Right lobe of liver (tissue), 6 donors: Measurements from ENCODE around the gene PRMT7. TPM values are rescaled to one million over a fixed set of nuclear protein-coding genes. Genes with fewer than 3 reads are reported as not detected.
A peak's percentile ranks its signal among the peaks of the same experiment; 100 is the strongest.

Source experiments
- ATAC-seq, 4 donors: fragments of 200-7000 bp; cut with Tn5 transposase; one replicate each; pipeline ENCODE4 v1.9.1; 2020; ENCODE audit warnings: mild to moderate bottlenecking in 4 of 4, moderate library complexity in 4 of 4
- DNase-seq, 3 donors: peaks; one replicate each; pipeline ENCODE4 v3.0.0-alpha.2; 2020
- H3K27ac ChIP-seq, 3 donors: fragments of 200-600 bp; one replicate each; pipeline ENCODE4 v1.8.0; 2022
- H3K27me3 ChIP-seq, 2 donors: fragments of 200-600 bp; one replicate each; pipeline ENCODE4 v1.8.0; 2022
- H3K36me3 ChIP-seq, 4 donors: fragments of 200-600 bp; sonication (generic) in 1 of 4; one replicate each; pipeline versions ENCODE4 v1.5.1 to v1.8.0; 2017 to 2022; ENCODE audit warnings: control low read depth in 1 of 4
- H3K4me1 ChIP-seq, 4 donors: fragments of 200-600 bp; sonication (generic) in 1 of 4; one replicate each; pipeline versions ENCODE4 v1.5.1 to v1.8.0; 2017 to 2022; ENCODE audit warnings: control low read depth in 1 of 4
- H3K4me3 ChIP-seq, 3 donors: fragments of 200-600 bp; one replicate each; pipeline ENCODE4 v1.8.0; 2022
- H3K9me3 ChIP-seq, 4 donors: fragments of 200-600 bp; sonication (generic) in 1 of 4; one replicate each; pipeline versions ENCODE4 v1.5.1 to v1.8.0; 2017 to 2022; ENCODE audit warnings: control low read depth in 1 of 4
- POLR2A ChIP-seq: fragments of 450-650 bp; IDR thresholded peaks from one replicate; pipeline ENCODE4 v1.6.1; 2017; ENCODE audit warnings: antibody characterized with exemption, mild to moderate bottlenecking
- WGBS: methylation state at CpG from one replicate; pipeline ENCODE4 v1.1.6; 2018; ENCODE audit warnings: low coverage, low lambda C conversion rate; ENCODE audit not compliant: insufficient coverage; ENCODE audit errors: missing lambda C conversion rate; 5-methylcytosine and 5-hydroxymethylcytosine counted together
- intact Hi-C, 2 donors: fragments of 100-400 bp; cut with DNase I; formaldehyde crosslinking; loops; one replicate each; pipeline versions ENCODE4 v1.11.2 to v1.14.1; 2022
- total RNA-seq, 6 experiments: library from RNA; depleted of rRNA in 2 of 6; stranded (reverse); fragments of >200 nt in 2 of 6; fragmentation: NEBNext Ultra II Directional in 3 of 6; extraction: Animal tissue kit (Norgen Biotek cat#: 25700) in 3 of 6; gene quantifications; one replicate each; pipeline versions ENCODE4 v1.1.0 to v1.2.4, GENCODE V29; 2016 to 2023
- TF ChIP-seq, protein P1 (sequence below), 4 donors: fragments of 200-600 bp in 3 of 4; fragments of 450-650 bp in 1 of 4; IDR thresholded peaks; one replicate each; pipeline versions ENCODE4 v1.5.1 to v1.8.0; 2016 to 2022; ENCODE audit warnings: antibody characterized with exemption in 4 of 4, mild to moderate bottlenecking in 2 of 4
- donor health status: DM: no; HTN: yes; CAD: no.
- donor health status: DM: no; HTN: no; CAD: no.
- donor health status: DM: no; HTN: no; CAD: no.
- donor health status: DM: no; HTN: yes; CAD: no.
- donor health status: DM: no; HTN: yes; CAD: no.

The PRMT7 gene
- total RNA-seq, 6 experiments from 2014 or later, result 13.1 to 28.3 (median 21.1) TPM

- H3K4me3 ChIP-seq, result no peak overlapping the region
- no peak for ATAC-seq
Observed at GRCh38 chr16:68356919-68357286, 46.1 kb downstream of the PRMT7 start.

GRCh38 chr16:68357521-68357922 is 46.7 kb downstream of the PRMT7 start:
- no CpG with 5 or more reads among the region's 9 CpGs for WGBS
- DNase-seq, result peak in 1 of 3 donors; percentile 14
- TF ChIP-seq POLR2A, result no peak
- TF ChIP-seq, protein P1, sequence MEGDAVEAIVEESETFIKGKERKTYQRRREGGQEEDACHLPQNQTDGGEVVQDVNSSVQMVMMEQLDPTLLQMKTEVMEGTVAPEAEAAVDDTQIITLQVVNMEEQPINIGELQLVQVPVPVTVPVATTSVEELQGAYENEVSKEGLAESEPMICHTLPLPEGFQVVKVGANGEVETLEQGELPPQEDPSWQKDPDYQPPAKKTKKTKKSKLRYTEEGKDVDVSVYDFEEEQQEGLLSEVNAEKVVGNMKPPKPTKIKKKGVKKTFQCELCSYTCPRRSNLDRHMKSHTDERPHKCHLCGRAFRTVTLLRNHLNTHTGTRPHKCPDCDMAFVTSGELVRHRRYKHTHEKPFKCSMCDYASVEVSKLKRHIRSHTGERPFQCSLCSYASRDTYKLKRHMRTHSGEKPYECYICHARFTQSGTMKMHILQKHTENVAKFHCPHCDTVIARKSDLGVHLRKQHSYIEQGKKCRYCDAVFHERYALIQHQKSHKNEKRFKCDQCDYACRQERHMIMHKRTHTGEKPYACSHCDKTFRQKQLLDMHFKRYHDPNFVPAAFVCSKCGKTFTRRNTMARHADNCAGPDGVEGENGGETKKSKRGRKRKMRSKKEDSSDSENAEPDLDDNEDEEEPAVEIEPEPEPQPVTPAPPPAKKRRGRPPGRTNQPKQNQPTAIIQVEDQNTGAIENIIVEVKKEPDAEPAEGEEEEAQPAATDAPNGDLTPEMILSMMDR (IDR thresholded peaks at IDR 0.05), result no peak

More at GRCh38 chr16:68356919-68357286, 46.1 kb downstream of the PRMT7 start:
- intact Hi-C loops, result no loop called here
- Histone ChIP-seq H3K36me3 (peaks cover 0 to 38% (median 3%) of the 10 kb centered on the region in 4 donors), H3K9me3 (no peaks in the 10 kb centered on the region), H3K4me1 (no peaks in the 10 kb centered on the region), H3K27ac (no peak overlapping the region), H3K27me3 (no peaks in the 10 kb centered on the region)
- no peak for DNase-seq
- WGBS, result 62% methylated on average over 2 of the region's 5 CpGs
- TF ChIP-seq POLR2A, result no peak
- TF ChIP-seq, protein P1 (IDR thresholded peaks at IDR 0.05), result no peak

GRCh38 chr16:68357923-68358322 is 47.1 kb downstream of the PRMT7 start:
- TF ChIP-seq POLR2A, result no peak
- TF ChIP-seq, protein P1 (IDR thresholded peaks at IDR 0.05), result no peak
- Histone ChIP-seq H3K36me3 (peaks cover 0 to 30% (median 3%) of the 10 kb centered on the region in 4 donors), H3K4me3 (no peak overlapping the region), H3K4me1 (no peaks in the 10 kb centered on the region), H3K9me3 (no peaks in the 10 kb centered on the region), H3K27ac (no peak overlapping the region), H3K27me3 (no peaks in the 10 kb centered on the region)
- no peak for ATAC-seq
- WGBS, result 100% methylated on average over 3 of the region's 11 CpGs
- intact Hi-C loops, result no loop called here
- DNase-seq, result peak in 2 of 3 donors; percentile 11 to 74

More at GRCh38 chr16:68357521-68357922, 46.7 kb downstream of the PRMT7 start:
- no peaks in the 10 kb centered on the region for H3K27me3 ChIP-seq
- H3K9me3 ChIP-seq, result no peaks in the 10 kb centered on the region
- H3K27ac ChIP-seq, result no peak overlapping the region
- H3K4me3 ChIP-seq, result no peak overlapping the region
- peaks cover 0 to 34% (median 3%) of the 10 kb centered on the region in 4 donors for H3K36me3 ChIP-seq
- intact Hi-C loops, result no loop called here
- H3K4me1 ChIP-seq, result no peaks in the 10 kb centered on the region
- ATAC-seq, result no peak

DNA sequence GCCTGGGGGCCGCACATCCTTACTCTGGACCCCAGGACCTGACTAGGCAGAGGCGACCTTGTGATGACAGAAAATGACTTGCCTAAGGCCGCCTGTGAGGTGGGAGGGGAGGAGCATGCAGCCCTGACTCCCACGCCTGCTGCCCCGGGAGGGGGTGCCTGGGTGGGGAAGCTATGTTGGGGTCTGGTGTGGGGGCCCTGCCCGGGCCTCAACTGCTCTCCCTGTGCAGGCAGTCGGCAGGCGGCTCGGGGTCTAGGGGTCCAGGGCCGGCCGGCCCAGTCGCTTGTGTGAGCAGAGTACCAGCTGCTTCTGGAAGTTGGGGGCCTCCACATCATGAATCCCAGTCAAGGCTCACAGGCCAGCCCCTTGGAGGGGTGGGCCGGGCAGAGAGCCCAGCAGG is 48.1 kb downstream of the PRMT7 start:
- no peak overlapping the region for H3K4me3 ChIP-seq
- no peak overlapping the region for H3K27ac ChIP-seq
- no peaks in the 10 kb centered on the region for H3K9me3 ChIP-seq
- intact Hi-C loops, result no loop called here
- no peaks in the 10 kb centered on the region for H3K4me1 ChIP-seq
- ATAC-seq (no peak), DNase-seq (peak in 1 of 3 donors; percentile 11)
- no peaks in the 10 kb centered on the region for H3K27me3 ChIP-seq
- no CpG with 5 or more reads among the region's 13 CpGs for WGBS
- peaks cover 0 to 20% (median 3%) of the 10 kb centered on the region in 4 donors for H3K36me3 ChIP-seq
- TF ChIP-seq, protein P1 (IDR thresholded peaks at IDR 0.05), result no peak
- TF ChIP-seq POLR2A, result no peak
